Body of pancreas (tissue), 4 donors: ENCODE data around the gene SPATS1. TPM values are rescaled to one million over a fixed set of nuclear protein-coding genes. Genes with fewer than 3 reads are reported as not detected.

ENCODE experiments used
- ATAC-seq: fragments of 150-250 bp; one replicate; pipeline ENCODE4 v1.9.1; 2016
- DNase-seq, 4 donors: peaks; one replicate each; pipeline ENCODE4 v3.0.0-alpha.2; 2019
- H3K27ac ChIP-seq, 4 donors: fragments of 200-600 bp; sonication (generic); 1 replicate in 3 of 4; 2 replicates in 1 of 4; pipeline versions ENCODE4 v1.5.1 to v1.6.1; 2016 to 2019; ENCODE audit warnings: mild to moderate bottlenecking in 1 of 4, mixed read lengths in 1 of 4, moderate library complexity in 1 of 4
- H3K27me3 ChIP-seq, 2 donors: fragments of 200-600 bp; sonication (generic); one replicate each; pipeline ENCODE4 v1.6.0; 2016; ENCODE audit warnings: mild to moderate bottlenecking in 1 of 2
- H3K36me3 ChIP-seq, 2 donors: fragments of 200-600 bp; sonication (generic); replicated peaks in 1 of 2; 2 replicates each; pipeline ENCODE4 v1.5.1; 2016; ENCODE audit warnings: low read depth in 2 of 2; ENCODE audit not compliant: insufficient read depth in 1 of 2
- H3K4me1 ChIP-seq: fragments of 200-600 bp; sonication (generic); one replicate; pipeline ENCODE4 v1.6.0; 2016
- H3K4me3 ChIP-seq, 2 donors: fragments of 200-600 bp; sonication (generic); 1 replicate in 1 of 2; 2 replicates in 1 of 2; pipeline ENCODE4 v1.5.1; 2016 to 2019
- H3K9me3 ChIP-seq, 3 donors: fragments of 200-600 bp; sonication (generic); 1 replicate in 2 of 3; 2 replicates in 1 of 3; pipeline ENCODE4 v1.5.1; 2016
- CTCF ChIP-seq, 7 experiments: fragments of 450-650 bp in 4 of 7; fragments of 200-600 bp in 3 of 7; sonication (generic) in 3 of 7; IDR thresholded peaks; one replicate each; pipeline ENCODE4 v1.5.1; 2016 to 2019; ENCODE audit warnings: antibody characterized with exemption in 7 of 7
- POLR2A ChIP-seq, 3 donors: fragments of 450-650 bp; IDR thresholded peaks; one replicate each; pipeline ENCODE4 v1.6.1; 2016; ENCODE audit warnings: antibody characterized with exemption in 3 of 3, mild to moderate bottlenecking in 2 of 3
- WGBS, 2 donors: methylation state at CpG; one replicate each; pipeline ENCODE4 v1.1.5; 2017; 5-methylcytosine and 5-hydroxymethylcytosine counted together
- intact Hi-C: fragments of 100-400 bp; cut with DNase I; formaldehyde crosslinking; loops from one replicate; pipeline ENCODE4 v1.15.1; 2023
- total RNA-seq, 2 donors: library from RNA; depleted of rRNA; stranded (reverse); fragments of >200 nt; gene quantifications; one replicate each; pipeline ENCODE4 v1.1.0, GENCODE V29; 2016

The SPATS1 gene
- total RNA-seq, 2 donors from 2014 or later = not detected

GRCh38 chr6:44367681-44368080 lies 25.2 kb downstream of the SPATS1 start:
- intact Hi-C loops = no loop called here
- Histone ChIP-seq H3K27me3 (no peaks in the 10 kb centered on the region), H3K36me3 (no peaks in the 10 kb centered on the region), H3K27ac (no peak overlapping the region), H3K9me3 (no peaks in the 10 kb centered on the region), H3K4me1 (no peaks in the 10 kb centered on the region), H3K4me3 (no peak overlapping the region)
- ATAC-seq = no peak
- 51 to 65% methylated on average over 2 of the region's 2 CpGs for WGBS, 2 donors
- TF ChIP-seq CTCF (IDR thresholded peaks at IDR 0.05) = no peak
- TF ChIP-seq POLR2A (IDR thresholded peaks at IDR 0.05) = no peak
- DNase-seq = no peak

- Histone ChIP-seq H3K27ac (no peak overlapping the region), H3K4me3 (no peak overlapping the region), H3K27me3 (no peaks in the 10 kb centered on the region), H3K9me3 (no peaks in the 10 kb centered on the region), H3K36me3 (no peaks in the 10 kb centered on the region), H3K4me1 (no peaks in the 10 kb centered on the region)
- ATAC-seq (no peak), DNase-seq (no peak)
- no peak for TF ChIP-seq CTCF (IDR thresholded peaks at IDR 0.05)
- no peak for TF ChIP-seq POLR2A (IDR thresholded peaks at IDR 0.05)
- 70 to 71% methylated on average over 3 of the region's 3 CpGs for WGBS, 2 donors
- intact Hi-C loops = no loop called here
These were observed 30.6 kb downstream of the SPATS1 start for GRCh38 chr6:44373051-44373450.

- H3K4me1 ChIP-seq = no peaks in the 10 kb centered on the region
- H3K27me3 ChIP-seq = no peaks in the 10 kb centered on the region
- intact Hi-C loops = no loop called here
- 50 to 52% methylated on average over 2 of the region's 2 CpGs for WGBS, 2 donors
- H3K27ac ChIP-seq = no peak overlapping the region
- H3K36me3 ChIP-seq = no peaks in the 10 kb centered on the region
- ATAC-seq (no peak), DNase-seq (no peak)
- TF ChIP-seq CTCF (IDR thresholded peaks at IDR 0.05) (no peak), POLR2A (IDR thresholded peaks at IDR 0.05) (no peak)
- no peaks in the 10 kb centered on the region for H3K9me3 ChIP-seq
- no peak overlapping the region for H3K4me3 ChIP-seq
These were observed 31.3 kb downstream of the SPATS1 start for GRCh38 chr6:44373787-44374186.

GRCh38 chr6:44375071-44375470 lies 32.6 kb downstream of the SPATS1 start:
- H3K4me3 ChIP-seq = no peak overlapping the region
- H3K4me1 ChIP-seq = no peaks in the 10 kb centered on the region
- no peak for DNase-seq
- no peak for TF ChIP-seq POLR2A (IDR thresholded peaks at IDR 0.05)
- no peaks in the 10 kb centered on the region for H3K27me3 ChIP-seq
- H3K27ac ChIP-seq = no peak overlapping the region
- intact Hi-C loops = no loop called here
- WGBS, 2 donors = 86 to 92% methylated on average over 3 of the region's 3 CpGs
- H3K36me3 ChIP-seq = no peaks in the 10 kb centered on the region
- no peak for ATAC-seq
- no peaks in the 10 kb centered on the region for H3K9me3 ChIP-seq

- no peaks in the 10 kb centered on the region for H3K9me3 ChIP-seq
- intact Hi-C loops = no loop called here
- WGBS, 2 donors = 80% methylated on average over 3 of the region's 3 CpGs
- no peaks in the 10 kb centered on the region for H3K27me3 ChIP-seq
- H3K36me3 ChIP-seq = no peaks in the 10 kb centered on the region
- H3K27ac ChIP-seq = no peak overlapping the region
- DNase-seq (no peak), ATAC-seq (no peak)
- H3K4me1 ChIP-seq = no peaks in the 10 kb centered on the region
- TF ChIP-seq POLR2A (IDR thresholded peaks at IDR 0.05) = no peak
- no peak for TF ChIP-seq CTCF (IDR thresholded peaks at IDR 0.05)
- H3K4me3 ChIP-seq = no peak overlapping the region
These were observed 35.0 kb downstream of the SPATS1 start for GRCh38 chr6:44377484-44377883.
